Colon (tissue), 2 donors: ENCODE data around the gene ITSN2.
"Not testable (repeated sequence)": the region's sequence is repeated elsewhere in the genome, so short reads cannot be mapped to it uniquely, and the experiment has no call there.

Source experiments
- FAIRE-seq: peaks from 2 replicates; lab custom pipeline; 2012; peaks lifted over from hg19 to GRCh38; lab: Jason Lieb, UNC
- donor health status: control.
- donor health status: control.

Gene ITSN2

GRCh38 chr2:24362253-24362652 lies 1.9 kb upstream of the ITSN2 start:
- no peak for FAIRE-seq

GRCh38 chr2:24360963-24361330 lies 611 bp upstream of the ITSN2 start:
- FAIRE-seq, result no peak

GRCh38 chr2:24359129-24360049 lies 947 bp downstream of the ITSN2 start:
- no peak for FAIRE-seq

DNA sequence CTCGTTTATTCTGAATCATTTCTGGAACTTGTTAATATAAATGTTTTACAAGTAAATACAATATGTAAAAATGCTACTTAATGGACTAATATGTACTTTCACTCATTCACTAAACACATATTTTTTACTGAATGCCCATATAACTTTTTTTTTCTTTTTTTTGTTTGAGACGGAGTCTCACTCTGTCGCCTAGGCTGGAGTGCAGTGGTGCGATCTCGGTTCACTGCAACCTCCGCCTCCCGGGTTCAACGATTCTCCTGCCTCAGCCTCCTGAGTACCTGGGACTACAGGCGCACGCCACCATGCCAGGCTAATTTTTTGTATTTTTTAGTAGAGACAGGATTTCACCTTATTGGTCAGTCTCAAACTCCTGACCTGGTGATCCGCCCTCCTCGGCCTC lies 2.6 kb downstream of the ITSN2 start:
- not testable (repeated sequence) for FAIRE-seq

DNA sequence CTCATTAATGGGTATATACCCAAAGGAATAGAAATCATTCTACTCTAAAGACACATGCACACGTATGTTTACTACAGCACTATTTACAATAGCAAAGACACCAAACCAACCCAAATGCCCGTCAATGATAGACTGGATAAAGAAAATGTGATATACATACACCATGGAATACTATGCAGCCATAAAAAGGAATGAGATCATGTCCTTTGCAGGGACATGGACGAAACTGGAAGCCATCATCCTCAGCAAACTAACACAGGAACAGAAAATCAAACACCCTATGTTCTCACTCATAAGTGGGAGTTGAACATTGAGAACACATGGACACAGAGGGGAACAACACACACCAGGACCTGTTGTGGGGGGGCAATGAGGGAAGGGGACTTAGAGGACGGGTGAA lies 3.2 kb downstream of the ITSN2 start:
- FAIRE-seq, result not testable (repeated sequence)

DNA sequence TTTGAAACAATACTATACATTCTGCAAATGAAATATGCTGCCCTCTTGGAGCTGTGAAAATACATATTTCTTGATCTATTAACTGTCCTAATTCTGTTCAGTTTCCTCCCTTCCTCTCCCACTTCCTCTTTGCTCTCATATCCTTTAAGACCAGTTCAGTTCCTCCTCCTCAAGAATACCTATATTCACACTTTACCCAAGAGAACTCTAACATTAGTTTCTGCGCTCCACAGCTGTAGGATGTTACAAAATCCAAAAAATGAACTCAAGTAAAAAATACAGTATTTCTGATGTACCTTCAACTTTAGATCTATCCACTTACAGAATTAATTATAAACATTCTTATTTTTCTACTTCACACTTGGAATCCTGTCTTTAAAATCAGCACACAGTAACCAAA lies 5.4 kb downstream of the ITSN2 start:
- no peak for FAIRE-seq

DNA sequence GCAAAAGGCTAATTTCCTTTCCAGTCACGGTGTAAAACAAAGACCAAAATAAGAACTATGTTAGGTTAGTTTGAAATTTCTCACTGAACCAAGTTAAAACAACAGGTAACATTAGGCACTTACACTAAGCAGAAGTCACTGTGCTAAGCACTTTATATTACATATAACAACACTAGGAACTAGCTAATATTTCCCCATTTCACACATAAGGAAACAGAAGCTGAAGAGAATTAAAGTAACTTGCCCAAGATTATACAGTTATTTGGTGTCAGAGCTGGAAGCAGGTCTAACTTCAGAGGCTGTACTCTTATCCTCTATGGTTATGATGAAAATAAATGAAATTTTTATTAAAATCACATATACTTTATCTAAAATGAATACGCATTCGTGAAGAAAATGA lies 5.9 kb downstream of the ITSN2 start:
- FAIRE-seq, result no peak

GRCh38 chr2:24353973-24354372 lies 6.4 kb downstream of the ITSN2 start:
- no peak for FAIRE-seq

DNA sequence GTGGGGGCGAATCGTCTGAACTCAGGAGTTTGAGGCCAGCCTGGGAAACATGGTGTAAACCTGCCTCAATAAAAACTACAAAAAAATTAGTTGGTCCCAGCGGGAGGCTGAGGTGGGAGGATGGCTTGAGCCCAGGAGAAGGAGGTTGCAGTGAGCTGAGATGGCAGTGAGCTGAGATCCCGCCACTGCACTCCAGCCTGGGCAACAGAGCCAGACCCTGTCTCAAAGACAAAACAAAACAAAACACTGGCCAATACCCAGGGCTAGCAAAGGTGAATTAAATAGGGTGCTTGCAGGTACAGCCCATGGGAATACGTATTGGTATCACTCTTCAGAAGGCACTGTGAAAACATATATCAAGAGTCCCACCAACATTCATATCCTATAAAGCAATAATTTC lies 7.0 kb downstream of the ITSN2 start:
- FAIRE-seq, result no peak

DNA sequence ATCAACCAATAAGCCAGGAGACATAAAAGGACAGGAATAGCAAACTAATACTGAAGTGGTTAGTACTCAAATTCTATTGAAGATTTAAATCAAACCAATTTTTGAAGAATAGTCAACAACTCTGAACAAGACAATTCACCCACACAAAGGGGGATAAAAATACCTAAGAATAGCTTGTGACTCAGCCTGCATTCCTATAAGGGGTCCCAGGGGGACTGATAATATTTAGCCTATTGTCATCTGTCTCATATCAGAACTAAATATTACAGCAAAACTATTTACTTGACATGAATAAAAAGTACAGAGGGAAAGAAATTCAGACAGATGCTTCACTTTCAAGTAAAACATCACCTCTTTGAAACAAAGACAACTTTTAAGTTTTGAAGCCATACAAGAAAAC lies 7.7 kb downstream of the ITSN2 start:
- no peak for FAIRE-seq

- no peak for FAIRE-seq
Observed at GRCh38 chr2:24351981-24352380, 8.4 kb downstream of the ITSN2 start.

- FAIRE-seq, result no peak
Observed at GRCh38 chr2:24351627-24351938, 8.8 kb downstream of the ITSN2 start.

- FAIRE-seq, result no peak
Observed at GRCh38 chr2:24350826-24351626, 9.3 kb downstream of the ITSN2 start.

- FAIRE-seq, result no peak
Observed at GRCh38 chr2:24349097-24349496, 11.2 kb downstream of the ITSN2 start.

- FAIRE-seq, result no peak
Observed at GRCh38 chr2:24345937-24346336, 14.4 kb downstream of the ITSN2 start.

GRCh38 chr2:24343225-24343882 lies 17.0 kb downstream of the ITSN2 start:
- no peak for FAIRE-seq

GRCh38 chr2:24342110-24342910 lies 18.0 kb downstream of the ITSN2 start:
- FAIRE-seq, result no peak

DNA sequence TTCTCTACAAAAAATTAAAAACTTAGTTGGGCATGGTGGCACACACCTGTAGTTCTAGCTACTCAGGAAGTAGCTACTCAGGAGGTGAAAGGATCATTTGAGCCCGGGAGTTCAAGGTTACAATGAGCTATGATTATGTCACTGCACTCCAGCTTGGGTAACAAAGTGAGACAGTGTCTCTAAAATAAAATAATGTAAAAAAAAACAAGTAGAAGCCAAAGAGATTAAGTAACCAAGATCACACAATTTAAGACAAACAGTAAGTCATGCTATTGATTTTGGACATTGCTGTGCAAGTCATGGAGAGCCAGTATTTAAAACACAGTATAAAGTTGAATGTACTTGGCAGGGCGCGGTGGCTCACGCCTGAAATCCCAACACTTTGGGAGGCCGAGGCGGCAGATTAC lies 20.5 kb downstream of the ITSN2 start:
- FAIRE-seq, result no peak

GRCh38 chr2:24339098-24339497 lies 21.2 kb downstream of the ITSN2 start:
- not testable (repeated sequence) for FAIRE-seq

DNA sequence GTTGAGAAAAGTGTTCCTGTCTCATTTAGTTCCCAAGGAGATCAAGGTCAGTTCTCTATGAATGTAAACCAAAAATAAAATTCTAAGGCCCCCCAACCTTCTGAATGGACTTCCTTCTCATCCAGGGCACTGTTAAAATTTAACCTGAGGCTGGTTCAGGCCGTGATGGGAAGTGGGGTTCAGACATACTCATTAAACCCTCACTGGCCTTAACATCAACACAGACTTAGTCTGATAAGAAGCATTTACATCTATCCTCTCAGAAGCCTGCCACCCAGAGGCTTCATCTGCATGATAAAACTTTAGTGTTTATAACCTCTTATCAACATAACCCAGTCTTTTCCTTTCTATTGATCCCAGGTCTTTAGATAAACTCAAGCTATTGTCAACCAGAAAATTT lies 22.4 kb downstream of the ITSN2 start:
- FAIRE-seq, result no peak

GRCh38 chr2:24336811-24337210 lies 23.5 kb downstream of the ITSN2 start:
- no peak for FAIRE-seq

DNA sequence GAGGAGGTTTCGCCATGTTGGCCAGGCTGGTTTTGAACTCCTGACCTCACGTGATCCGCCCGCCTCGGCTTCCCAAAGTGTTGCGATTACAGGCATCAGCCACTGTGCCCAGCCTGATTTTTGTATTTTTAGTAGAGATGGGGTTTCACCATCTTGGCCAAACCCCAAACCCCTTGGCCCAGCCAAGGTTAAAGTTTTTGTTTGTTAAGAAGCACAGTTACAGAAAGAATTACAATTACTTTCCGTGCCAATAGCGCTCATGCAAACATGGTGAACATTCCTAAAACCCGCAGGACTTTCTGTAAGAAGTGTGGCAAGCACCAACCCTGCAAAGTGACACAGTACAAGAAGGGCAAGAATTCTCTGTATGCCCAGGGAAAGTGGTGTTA lies 26.1 kb downstream of the ITSN2 start:
- no peak for FAIRE-seq
